Measurements from ENCODE around the gene FIS1.
"Not testable (repeated sequence)": the region's sequence is repeated elsewhere in the genome, so short reads cannot be mapped to it uniquely, and the experiment has no call there.

The FIS1 gene

DNA sequence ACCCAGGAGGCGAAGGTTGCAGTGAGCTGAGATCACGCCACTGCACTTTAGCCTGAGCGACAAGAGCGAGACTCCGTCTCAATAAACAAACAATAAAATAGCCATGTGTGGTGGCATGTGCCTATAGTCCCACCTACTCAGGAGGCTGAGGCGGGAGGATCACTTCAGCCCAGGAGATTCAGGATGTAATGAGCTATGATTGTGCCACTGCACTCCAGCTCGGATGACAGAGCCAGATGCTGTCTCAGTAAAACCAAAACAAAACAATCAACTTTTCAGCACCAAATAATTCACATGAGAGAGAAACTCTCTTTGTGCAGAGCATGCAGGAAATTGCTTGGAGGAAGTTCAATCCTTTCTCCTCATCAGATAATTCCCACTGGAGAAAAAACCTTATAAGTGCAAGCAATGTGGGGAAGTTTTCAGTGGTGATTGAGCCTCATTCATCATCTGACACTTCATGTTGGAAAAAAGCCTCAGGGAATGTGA, 13.4 kb upstream of the FIS1 start:
- no peak overlapping the region for H3K4me3 ChIP-seq (ENCODE audit: low read depth, low read length)

DNA sequence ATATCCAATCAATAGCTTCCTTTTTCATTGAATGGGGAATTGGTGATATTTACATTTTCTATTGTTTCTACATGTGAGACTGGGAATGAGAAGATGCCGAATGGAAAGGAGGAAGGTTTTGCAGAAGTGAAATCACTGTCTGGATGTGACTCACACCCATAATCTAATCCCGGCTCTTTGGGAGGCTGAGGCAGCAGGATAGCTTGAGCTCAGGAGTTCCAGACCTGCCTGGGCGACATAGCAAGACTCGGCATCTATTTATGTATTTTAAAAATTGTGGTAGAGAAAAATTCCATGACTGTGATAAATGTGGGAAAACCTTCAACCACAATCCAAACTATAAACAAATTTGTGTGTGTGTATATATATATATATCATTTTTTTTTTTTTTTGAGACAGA, 10.9 kb upstream of the FIS1 start:
- no peak overlapping the region for H3K4me3 ChIP-seq (ENCODE audit: low read depth, low read length)

DNA sequence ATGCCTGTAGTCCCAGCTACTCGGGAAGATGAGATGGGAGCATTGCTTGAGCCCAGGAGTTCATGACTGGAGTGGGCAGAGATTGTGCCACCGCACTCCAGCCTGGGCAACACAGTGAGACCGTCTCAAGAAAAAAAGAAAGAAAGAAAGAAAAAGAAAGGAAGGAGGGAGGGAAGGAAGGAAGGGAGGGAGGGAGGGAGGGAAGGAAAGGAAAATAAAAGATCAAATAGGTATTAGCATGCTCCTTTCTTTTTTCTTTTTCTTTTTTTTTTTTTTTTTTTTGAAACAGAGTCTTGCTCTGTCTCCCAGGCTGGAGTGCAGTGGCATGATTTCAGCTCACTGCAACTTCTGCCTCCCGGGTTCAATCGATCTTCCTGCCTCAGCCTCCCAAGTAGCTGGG, 8.3 kb upstream of the FIS1 start:
- not testable (repeated sequence) for H3K4me3 ChIP-seq (ENCODE audit: low read depth, low read length)

DNA sequence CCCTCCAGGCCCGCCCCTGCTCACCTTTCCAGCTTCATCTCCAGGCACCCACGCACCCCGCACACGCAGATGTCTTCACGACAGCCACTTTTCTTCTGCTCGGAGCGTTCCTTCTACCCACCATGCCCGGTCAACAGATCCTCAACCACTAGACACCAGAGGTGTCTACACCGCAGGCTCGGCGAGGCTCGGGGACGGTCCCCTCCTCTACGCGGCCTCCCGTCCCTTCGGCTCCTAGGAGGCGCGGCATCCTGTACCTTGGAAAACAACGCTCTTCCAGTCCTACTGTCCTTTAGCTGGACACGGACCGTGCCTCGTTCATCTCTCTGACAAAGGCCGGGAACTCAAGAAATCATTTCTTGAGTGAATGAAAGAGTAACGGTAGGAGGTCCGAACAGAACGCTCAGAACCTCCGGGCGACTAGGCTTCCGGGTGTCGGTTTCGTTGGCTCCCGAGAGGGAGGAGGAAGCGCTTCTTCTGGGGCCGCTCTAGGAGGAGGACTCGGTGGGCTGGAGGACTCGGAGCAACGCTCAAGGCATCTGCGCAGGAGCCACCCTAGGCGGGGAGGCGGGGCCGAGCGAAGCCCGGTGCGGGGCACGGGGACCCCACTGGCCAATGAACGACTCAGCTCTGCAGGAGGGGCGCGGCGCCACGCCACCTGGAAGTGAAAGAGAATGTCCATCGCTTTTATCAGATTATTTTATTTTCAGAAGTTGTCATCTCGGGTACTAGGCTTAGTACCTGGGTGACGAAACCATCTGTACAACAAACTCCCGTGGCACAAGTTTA, 7.2 kb upstream of the FIS1 start:
- H3K4me3 ChIP-seq (ENCODE audit: low read depth, low read length), result peak overlapping the region; percentile 91

DNA sequence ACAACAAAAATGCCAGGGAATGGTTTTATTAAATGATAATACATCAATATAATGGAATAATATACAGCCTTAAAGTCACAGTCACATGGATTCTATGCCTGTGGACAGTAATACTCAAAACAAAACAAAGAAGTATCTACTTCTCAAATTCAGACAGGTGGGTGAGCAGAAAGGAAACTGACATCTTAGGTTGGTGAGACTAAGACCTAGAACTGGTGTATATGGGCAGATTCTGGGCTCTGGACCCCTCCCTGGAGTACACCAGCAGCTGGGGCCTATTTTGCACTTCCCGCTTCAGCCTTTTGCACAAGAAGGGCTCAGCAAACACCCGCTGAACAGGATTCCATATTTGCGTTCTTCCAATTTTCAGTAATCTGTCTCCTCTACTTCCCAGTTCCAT, 5.4 kb upstream of the FIS1 start:
- H3K4me3 ChIP-seq (ENCODE audit: low read depth, low read length), result no peak overlapping the region

DNA sequence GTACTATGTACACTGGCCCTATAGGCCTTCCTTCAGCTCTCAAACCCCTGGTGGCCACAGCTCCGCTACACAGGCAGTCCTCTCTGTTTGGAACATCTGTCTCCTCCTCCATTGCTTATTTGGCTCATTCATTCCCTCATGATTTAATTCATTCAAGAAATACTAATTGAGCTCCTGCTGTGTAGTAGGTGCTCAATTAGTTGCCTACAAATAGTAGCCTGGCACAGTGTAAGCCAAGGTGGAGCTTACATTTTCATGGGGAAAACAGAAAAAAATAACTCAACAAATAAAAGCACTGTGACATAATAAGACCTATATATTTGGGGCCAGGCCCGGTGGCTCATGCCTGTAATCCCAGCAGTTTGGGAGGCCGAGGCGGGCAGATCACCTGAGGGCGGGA, 3.4 kb upstream of the FIS1 start:
- no peak overlapping the region for H3K4me3 ChIP-seq (ENCODE audit: low read depth, low read length)

DNA sequence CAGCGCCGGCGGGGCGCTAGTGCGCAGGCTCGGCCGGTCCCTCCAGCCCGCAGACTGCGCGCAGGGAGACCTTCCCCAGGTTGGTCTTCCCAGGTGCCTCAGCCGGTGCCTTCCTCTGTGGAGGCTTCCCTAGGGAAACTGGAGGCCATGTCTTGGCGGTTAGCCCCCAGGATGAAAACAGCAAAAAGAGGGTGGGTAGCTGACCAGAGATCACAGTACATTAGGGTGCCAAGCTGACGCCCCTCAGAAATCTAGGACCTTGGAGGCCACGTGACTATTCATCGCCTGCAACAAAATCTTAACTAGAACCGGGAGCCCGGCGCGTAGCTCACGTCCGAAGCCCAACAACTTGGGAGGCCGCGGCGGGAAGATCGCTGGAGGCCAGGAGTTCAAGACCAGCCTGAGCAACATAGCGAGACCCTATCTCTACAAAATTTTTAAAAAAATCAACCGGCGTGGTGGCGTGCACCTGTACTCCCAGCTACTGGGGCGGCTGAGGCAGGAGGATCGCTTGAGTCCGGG, 327 bp upstream of the FIS1 start:
- peak overlapping the region; percentile 87 for H3K4me3 ChIP-seq (ENCODE audit: low read depth, low read length)

DNA sequence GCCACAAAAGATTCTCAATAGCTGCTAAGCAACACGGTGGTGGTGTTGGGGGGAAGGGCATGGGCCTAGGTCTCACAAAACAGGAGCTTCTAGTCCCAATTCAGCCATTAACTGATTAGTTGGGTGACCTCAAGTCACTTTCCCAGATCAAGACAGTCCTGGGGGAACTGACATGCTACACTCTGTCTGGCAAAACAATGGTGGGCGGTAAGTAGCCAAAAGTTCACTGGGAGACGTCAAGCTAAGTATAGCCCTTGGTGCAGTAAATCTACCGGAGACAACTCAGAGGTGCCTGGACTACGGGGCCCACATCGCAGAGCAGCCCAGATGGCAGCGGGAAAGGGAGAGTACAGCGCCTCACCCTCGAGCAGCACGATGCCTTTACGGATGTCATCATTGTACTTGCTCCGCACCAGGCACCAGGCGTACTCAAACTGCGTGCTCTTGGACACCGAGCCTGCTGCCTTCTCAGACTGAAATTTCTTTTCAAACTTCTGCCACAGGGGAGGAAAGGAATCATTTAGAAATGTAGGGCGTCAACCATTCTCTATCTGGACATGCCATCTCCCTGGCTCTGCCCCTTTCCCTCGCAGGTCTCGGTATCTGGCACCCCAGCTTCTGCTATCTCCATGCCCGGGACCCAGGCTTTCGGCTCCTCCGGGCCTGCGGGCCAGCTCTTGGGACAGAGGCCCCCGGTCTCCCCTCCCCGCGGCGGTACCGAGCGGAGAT, 1.1 kb downstream of the FIS1 start:
- H3K4me3 ChIP-seq (ENCODE audit: low read depth, low read length), result peak overlapping the region; percentile 87

DNA sequence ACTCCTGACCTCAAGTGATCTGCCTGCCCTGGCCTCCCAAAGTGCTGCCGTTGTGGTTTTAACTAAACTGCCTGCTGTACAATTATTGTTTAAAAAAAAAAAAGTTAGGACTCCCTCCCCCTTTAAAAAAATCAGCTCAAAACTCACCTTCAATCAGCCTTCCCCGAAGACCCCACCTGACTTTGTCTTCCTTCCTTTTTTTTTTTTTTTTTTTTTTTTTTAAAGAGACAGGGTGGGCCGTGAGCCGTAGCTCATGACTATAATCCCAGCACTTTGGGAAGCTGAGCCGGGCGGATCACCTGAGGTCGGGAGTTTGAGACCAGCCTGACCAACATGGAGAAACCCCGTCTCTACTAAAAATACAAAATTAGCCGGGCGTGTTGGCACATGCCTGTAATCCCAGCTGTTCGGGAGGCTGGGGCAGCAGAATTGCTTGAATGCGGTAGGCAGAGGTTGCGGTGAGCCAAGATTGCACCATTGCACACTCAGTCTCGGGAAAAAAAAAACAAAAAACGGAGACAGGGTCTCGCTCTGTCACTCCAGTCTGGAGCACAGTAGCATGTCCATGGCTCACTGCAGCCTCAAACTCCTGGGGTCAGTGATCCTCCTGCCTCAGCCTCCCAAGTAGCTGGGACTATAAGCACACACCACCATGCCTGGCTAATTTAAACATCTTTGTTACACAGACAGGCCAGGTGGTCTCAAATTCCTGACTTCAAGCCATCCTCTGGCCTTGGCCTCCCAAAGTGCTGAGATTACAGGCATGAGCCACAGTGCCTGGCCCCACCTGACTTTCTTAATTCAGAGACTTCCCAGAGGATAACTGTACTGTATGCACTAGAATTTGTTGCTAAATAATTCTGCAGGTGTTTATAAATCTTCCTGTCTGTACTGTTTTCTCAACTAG, 3.2 kb downstream of the FIS1 start:
- no peak overlapping the region for H3K4me3 ChIP-seq (ENCODE audit: low read depth, low read length)

DNA sequence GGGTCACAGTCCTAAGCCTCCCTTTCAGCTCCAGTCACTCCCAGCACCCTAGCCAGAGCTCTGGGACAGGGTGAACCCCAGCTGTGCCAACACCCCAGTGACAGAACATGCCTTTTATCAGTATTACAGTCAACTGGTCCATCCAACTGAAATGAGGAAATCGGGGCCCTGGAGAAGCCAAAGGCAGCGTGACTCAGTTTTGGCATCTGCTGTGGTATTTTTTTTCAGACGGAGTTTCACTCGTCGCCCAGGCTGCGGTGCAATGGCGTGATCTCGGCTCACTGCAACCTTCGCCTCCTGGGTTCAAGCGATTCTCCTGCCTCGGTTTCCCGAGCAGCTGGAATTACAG, 3.9 kb downstream of the FIS1 start:
- no peak overlapping the region for H3K4me3 ChIP-seq (ENCODE audit: low read depth, low read length)

DNA sequence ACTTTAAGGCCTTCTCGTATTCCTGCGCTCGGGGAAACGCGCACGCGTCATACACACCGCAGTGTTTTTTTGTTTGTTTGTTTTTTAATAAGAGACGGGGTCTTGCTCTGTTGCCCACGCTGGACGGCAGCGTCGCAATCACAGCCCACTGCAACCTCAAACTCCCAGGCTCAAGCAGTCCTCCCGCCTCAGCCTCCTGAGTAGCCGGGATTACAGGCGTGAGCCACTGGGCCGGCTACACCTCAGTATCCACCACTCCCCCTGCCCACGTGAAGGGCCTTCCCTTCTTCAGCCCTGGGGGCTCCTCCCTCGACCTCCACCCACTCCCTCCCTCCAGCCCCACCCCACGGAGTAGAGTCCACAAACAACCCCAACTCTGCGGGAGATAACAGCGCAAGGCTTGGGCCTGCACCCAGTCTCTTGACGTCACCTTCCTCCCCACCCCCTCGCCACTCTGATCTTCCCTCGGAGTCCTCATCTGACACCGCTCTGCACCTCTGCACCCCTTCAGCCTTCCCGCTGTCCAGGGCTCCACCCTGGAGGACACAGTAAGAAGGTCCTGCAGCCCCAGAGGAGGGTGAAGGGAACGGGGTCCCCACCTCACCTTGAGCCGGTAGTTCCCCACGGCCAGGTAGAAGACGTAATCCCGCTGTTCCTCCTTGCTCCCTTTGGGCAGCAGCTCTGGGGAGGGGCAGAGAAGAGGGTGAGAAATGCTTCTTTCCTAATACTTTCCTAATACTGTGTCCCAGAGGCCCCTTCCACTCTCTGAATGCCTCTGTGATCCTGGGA, 4.5 kb downstream of the FIS1 start:
- no peak overlapping the region for H3K4me3 ChIP-seq (ENCODE audit: low read depth, low read length)

DNA sequence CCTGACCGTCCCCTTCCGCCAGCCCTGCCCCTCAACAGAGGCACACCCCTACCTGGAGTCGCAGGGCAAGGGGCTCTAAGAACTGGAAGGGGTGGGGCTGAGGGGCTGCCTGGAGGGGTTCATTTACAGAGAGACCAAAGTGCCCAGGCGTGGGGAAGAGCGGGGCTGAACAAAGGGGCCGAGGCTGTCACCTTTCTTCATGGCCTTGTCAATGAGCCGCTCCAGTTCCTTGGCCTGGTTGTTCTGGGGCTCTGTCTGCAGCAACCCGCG, 5.0 kb downstream of the FIS1 start:
- H3K4me3 ChIP-seq (ENCODE audit: low read depth, low read length), result no peak overlapping the region

DNA sequence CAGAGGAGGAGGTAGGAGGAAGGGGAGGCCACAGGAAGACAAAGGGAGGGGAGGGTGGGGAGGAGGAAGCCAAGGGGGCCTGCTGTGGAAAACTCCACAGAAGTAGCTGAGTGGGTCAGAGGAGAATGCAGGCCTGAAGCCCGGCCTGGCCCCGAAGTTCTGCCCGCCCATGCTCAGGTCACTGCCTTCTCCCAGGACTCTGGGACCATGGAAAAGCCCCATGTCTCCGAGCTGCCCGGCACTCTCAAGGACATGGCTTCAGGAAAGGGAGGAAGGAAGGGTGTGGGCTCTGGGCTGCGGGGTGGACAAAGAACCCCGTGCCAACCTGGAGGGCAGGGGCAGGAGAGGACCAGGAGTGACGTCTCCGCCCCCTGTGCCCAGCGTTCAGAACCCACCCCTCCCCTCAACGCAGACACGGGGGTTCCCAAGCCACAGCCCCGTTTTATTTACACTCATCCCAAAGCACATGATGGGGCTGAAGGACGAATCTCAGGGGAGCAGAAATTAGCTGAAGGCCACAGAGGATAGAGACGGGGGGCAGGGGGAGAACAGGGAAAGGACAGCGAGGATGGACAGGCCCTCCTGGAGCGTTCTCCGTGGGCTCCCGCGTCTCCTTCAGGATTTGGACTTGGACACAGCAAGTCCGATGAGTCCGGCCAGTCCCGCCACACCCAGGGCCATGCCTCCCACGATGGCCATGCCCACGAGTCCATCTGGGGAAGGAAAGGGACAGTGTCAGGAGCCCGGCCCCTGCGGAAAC, 5.5 kb downstream of the FIS1 start:
- H3K4me3 ChIP-seq (ENCODE audit: low read depth, low read length), result no peak overlapping the region

DNA sequence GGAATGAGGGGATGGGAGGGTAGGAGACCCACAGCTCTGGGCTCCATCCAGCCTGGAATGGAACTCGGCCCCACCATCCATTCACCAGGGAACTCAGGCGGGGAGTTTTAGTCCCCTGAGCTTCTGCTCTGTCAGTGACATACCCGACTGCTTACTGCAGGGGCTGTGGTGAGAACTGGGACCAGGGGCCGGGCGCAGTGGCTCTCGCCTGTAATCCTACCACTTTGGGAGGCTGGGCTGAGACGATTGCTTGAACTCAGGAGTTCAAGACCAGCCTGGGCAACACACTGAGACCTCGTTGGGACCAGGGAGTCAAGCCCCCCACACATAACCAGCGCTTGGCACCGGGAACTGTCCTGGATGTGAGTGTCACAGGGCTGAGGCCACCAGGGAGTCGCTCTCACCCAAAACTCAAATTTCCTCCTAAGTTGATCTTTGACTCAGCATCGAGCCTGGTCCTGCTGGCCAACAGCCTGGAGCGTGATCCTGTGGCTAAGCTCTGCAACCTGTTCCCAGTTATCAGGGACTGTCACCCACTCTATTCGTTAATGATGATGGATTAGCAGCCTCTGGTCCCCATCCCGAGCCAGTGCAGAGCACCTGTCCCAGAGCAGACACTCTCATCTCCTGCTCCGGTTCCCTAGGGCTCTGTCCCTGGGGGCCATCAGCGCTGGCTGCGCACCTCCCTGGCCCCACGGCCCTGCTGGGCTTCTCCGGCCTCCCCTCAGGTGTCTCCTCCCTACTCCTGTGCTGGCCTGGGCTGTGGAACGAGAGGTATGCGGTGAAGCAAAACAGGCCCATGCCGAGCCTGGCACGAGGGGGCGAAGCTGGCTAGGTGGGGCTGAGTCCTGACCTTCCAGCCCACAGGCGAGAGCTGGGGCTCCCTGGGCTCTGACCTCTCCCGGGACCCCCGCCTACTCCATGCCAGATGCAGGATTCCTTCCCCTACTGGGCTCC, 6.4 kb downstream of the FIS1 start:
- no peak overlapping the region for H3K4me3 ChIP-seq (ENCODE audit: low read depth, low read length)

DNA sequence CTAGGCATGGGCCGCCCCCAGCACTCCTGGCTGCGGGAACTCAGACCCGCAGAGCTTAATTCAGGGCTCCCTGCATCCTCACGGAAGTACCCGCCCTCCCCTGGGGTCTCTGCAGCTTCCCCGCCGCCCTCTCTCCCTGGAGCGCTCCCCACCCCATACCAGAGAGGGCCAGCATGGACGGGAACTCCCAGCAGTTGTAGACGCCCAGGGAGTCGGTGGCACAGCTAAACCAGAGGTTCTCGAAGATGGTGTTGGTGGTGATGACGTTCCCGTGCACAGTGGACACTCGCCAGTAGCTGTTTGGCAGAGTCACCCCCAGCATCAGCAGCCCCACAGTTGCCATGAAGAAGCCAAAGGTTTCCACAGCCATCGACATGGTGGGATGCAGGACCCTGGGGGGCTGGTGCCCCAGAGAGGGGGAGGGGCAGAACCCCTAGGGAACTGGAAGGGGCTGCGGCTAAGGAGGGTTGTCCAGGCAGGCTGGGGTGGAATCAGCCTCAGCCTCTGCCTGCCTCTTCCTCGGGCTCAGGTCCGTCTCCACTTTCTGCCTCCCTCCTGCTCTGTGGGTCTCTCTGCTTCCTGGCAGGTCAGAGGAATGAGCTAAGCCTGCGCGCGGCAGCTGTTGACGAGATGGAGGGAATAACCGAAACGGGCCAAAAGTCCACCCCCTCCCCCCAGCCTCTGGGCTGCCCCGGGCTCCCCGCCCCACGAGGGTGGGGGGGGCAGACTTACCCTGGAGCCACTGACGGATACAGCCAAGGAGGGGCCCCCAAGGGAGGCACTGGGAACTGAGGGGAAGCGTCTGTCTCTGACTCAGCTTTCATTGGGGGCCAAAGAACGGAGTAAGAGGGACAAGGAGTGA, 7.4 kb downstream of the FIS1 start, which contains the start of gene CLDN15:
CLDN15 (minus strand) TSS at position 597 of the 862 bp plus-strand sequence; CDS start at position 376, 221 bp downstream.
- no peak within 1 kb of the TSS for H3K4me3 ChIP-seq (ENCODE audit: low read depth, low read length)

DNA sequence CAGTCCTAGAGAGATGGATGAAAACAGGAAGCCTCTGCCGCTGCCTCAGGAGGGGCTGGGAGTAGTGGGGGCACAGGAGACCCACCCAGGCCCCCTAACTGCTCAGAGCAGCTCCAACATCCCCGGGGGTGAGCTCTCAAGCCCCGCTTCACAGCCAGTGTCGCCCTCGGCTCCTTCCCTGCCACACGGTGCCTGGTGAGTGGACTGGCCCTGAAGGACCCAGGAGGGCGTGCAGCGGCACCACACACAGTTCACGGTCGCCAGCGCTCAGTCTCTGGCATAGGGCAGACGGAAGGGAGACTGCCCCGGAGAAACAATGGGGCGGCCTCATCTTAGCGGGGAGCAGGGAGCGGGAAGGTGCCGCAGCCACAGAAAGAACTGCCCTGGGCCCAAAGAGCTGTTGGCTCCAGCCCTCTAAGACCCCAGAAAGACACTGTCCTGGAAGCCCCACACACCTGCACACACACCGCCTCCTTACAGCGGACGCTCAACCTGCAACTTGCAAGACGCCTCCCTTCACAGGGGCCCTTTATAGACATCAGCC, 8.5 kb downstream of the FIS1 start:
- no peak overlapping the region for H3K4me3 ChIP-seq (ENCODE audit: low read depth, low read length)

DNA sequence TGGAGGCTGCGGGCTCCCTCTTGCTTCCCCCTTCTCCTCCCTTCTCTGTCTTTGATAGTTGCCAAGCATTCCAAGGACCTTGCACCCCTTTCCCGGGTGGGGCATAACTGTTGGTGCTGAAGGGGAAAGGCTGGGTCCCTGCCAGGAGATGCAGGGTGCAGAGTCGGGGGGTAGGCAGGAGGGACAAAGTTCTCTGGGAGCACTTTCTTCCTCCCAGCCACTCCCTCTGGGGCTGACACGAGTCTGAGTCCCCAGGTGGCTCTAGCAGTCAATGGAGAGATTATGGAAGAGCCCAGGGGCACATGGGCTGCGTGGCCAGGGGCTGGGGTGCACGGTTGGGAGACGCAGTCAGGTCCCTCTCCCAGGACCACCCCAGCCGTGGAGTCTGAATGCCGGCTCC, 9.4 kb downstream of the FIS1 start:
- no peak overlapping the region for H3K4me3 ChIP-seq (ENCODE audit: low read depth, low read length)

All from iPS-11a (cell line).